GM12891 (cell line): ENCODE data around the gene ARHGAP45.

Source experiments
- POLR2A ChIP-seq: IDR thresholded peaks from 2 replicates; pipeline ENCODE4 v1.6.1; 2011; ENCODE audit warnings: low read depth, low read length, control low read depth
- POLR2AphosphoS5 ChIP-seq: IDR thresholded peaks from 2 replicates; pipeline ENCODE4 v1.6.1; 2011; ENCODE audit warnings: low read depth, low read length, control low read depth
- SPI1 ChIP-seq: IDR thresholded peaks from 2 replicates; pipeline ENCODE4 v1.6.1; 2011; ENCODE audit warnings: low read depth, low read length, control low read depth
- TAF1 ChIP-seq: IDR thresholded peaks from 2 replicates; pipeline ENCODE4 v1.6.1; 2011; ENCODE audit warnings: low read depth, low read length, control low read depth

DNA sequence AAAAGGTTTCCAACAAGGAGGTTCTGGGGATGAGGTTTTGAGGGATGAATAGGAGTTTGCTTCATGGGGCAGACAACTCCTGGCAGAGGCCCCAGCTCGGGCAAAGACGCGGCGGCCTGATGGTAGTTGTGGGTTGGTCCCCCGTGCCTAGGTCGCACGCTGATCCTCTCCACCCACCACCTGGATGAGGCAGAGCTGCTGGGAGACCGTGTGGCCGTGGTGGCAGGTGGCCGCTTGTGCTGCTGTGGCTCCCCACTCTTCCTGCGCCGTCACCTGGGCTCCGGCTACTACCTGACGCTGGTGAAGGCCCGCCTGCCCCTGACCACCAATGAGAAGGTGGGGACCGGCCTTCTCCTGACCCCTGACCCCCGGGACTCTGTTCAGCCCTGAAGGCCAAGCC lies 15.2 kb upstream of the ARHGAP45 start:
- TF ChIP-seq POLR2A, result no peak
- no peak for TF ChIP-seq SPI1
- TF ChIP-seq POLR2AphosphoS5, result no peak
- no peak for TF ChIP-seq TAF1
